NCI-H2227 (cell line): ENCODE data around the gene CADM1.
A peak's percentile ranks its signal among the peaks of the same experiment; 100 is the strongest.

Source experiments
- DNase-seq: peaks from one replicate; lab custom pipeline; 2025; ENCODE audit not compliant: unreplicated experiment; lab: John Stamatoyannopoulos, UW

CADM1 gene

GRCh38 chr11:115219376-115219775 lies 284.8 kb downstream of the CADM1 start:
- no peak for DNase-seq

- no peak for DNase-seq
Observed at GRCh38 chr11:115217726-115218311, 286.4 kb downstream of the CADM1 start.

GRCh38 chr11:115215694-115216617 lies 288.3 kb downstream of the CADM1 start:
- peak; percentile 56 for DNase-seq

- DNase-seq = no peak
Observed at GRCh38 chr11:115214644-115215234, 289.5 kb downstream of the CADM1 start.

- DNase-seq = no peak
Observed at GRCh38 chr11:115213007-115213406, 291.2 kb downstream of the CADM1 start.

GRCh38 chr11:115208808-115209259 lies 295.4 kb downstream of the CADM1 start:
- DNase-seq = no peak

- DNase-seq = no peak
Observed at GRCh38 chr11:115207916-115208315, 296.3 kb downstream of the CADM1 start.

- peak; percentile 45 for DNase-seq
Observed at GRCh38 chr11:115207166-115207591, 297.0 kb downstream of the CADM1 start.

GRCh38 chr11:115206365-115207022 lies 297.7 kb downstream of the CADM1 start:
- DNase-seq = peak; percentile 29

- no peak for DNase-seq
Observed at GRCh38 chr11:115202900-115203552, 301.2 kb downstream of the CADM1 start.

- no peak for DNase-seq
Observed at GRCh38 chr11:115202074-115202473, 302.1 kb downstream of the CADM1 start.

- DNase-seq = no peak
Observed at GRCh38 chr11:115201111-115201792, 303.0 kb downstream of the CADM1 start.

GRCh38 chr11:115199481-115200069 lies 304.6 kb downstream of the CADM1 start:
- DNase-seq = no peak

GRCh38 chr11:115198321-115198741 lies 305.9 kb downstream of the CADM1 start:
- no peak for DNase-seq

- DNase-seq = no peak
Observed at GRCh38 chr11:115197433-115197832, 306.8 kb downstream of the CADM1 start.

GRCh38 chr11:115197031-115197430 lies 307.2 kb downstream of the CADM1 start:
- DNase-seq = no peak

GRCh38 chr11:115194802-115195110 lies 309.5 kb downstream of the CADM1 start:
- DNase-seq = no peak

- no peak for DNase-seq
Observed at GRCh38 chr11:115193914-115194801, 310.1 kb downstream of the CADM1 start.

- no peak for DNase-seq
Observed at GRCh38 chr11:115191761-115192160, 312.5 kb downstream of the CADM1 start.
